GM21526 (cell line): Measurements from ENCODE around the gene AKR1D1.
A peak's percentile ranks its signal among the peaks of the same experiment; 100 is the strongest.
"Not testable (repeated sequence)": the region's sequence is repeated elsewhere in the genome, so short reads cannot be mapped to it uniquely, and the experiment has no call there.

Source experiments
- ATAC-seq: cut with Tn5 transposase; IDR thresholded peaks from one replicate; pipeline ENCODE4 v1.9.1; 2021; ENCODE audit warnings: moderate library complexity; ENCODE audit not compliant: unreplicated experiment, low FRiP score

Gene AKR1D1, protein sequence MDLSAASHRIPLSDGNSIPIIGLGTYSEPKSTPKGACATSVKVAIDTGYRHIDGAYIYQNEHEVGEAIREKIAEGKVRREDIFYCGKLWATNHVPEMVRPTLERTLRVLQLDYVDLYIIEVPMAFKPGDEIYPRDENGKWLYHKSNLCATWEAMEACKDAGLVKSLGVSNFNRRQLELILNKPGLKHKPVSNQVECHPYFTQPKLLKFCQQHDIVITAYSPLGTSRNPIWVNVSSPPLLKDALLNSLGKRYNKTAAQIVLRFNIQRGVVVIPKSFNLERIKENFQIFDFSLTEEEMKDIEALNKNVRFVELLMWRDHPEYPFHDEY

DNA sequence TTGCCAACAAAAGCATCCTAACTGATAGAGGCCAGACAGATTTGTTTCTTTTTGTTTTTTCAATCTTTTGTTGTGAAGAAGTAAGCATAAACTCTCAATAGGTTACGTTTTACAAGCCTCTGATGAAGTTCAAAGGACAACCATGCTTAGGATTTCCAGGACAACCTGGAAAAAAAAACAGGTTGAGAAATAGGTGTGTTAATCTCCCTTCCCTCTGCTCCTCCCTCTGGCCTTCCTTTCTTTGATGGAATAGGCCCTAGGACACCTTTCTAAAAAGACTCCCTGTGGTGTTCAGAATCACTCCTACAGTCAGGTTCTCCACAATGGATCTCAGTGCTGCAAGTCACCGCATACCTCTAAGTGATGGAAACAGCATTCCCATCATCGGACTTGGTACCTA, at the start of gene AKR1D1:
Gene AKR1D1, plus strand, starts transcription at position 264 of the 400 bp plus-strand sequence. Its CDS starts 60 bp downstream, at position 324.
- ATAC-seq = no peak

DNA sequence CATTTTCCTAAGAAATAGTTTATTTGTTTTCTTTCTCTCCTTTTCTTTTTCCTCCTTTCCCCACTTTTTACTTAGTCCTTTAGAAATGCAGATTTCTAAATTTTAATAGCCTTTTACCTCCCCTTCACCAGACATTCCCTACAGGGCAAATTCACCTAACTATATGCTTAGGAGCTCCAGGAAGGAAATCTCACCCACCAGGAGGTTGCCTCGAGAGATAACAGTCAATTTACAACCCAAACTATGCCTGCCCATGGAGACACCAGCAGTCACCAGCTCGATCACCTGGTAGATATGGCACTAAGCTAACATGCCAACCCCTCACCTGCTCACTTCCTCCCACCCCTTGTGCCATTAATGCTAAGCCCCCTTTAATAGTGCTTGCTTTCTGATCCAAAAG, 49.2 kb upstream of the AKR1D1 start:
- ATAC-seq = no peak

DNA sequence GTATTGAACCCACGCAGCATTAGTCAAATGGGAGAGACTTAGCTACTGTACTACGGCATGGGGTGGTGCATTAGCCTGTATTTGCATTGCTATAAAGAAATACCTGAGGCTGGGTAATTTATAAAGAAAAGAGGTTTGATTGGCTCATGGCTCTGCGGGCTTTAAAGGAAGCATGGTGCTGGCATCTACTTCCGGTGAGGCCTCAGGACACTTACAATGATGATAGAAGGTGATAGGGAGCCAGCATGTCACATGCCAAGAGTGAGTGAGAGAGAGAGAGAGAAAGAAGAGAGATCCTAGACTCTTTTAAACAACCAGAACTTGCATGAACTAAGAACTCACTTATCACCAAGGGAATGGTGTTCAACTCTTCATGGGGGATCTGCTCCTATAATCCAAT, 47.1 kb upstream of the AKR1D1 start:
- no peak for ATAC-seq

GRCh38 chr7:138029941-138030340, 46.3 kb upstream of the AKR1D1 start:
- no peak for ATAC-seq

GRCh38 chr7:138030679-138031351, 45.4 kb upstream of the AKR1D1 start:
- no peak for ATAC-seq

GRCh38 chr7:138032186-138032585, 44.1 kb upstream of the AKR1D1 start:
- peak; percentile 51 for ATAC-seq

GRCh38 chr7:138032770-138033169, 43.5 kb upstream of the AKR1D1 start:
- ATAC-seq = no peak

- no peak for ATAC-seq
Observed at GRCh38 chr7:138033241-138033640, 43.0 kb upstream of the AKR1D1 start.

GRCh38 chr7:138036135-138036534, 40.1 kb upstream of the AKR1D1 start:
- ATAC-seq = no peak

GRCh38 chr7:138040063-138040462, 36.2 kb upstream of the AKR1D1 start:
- ATAC-seq = not testable (repeated sequence)

DNA sequence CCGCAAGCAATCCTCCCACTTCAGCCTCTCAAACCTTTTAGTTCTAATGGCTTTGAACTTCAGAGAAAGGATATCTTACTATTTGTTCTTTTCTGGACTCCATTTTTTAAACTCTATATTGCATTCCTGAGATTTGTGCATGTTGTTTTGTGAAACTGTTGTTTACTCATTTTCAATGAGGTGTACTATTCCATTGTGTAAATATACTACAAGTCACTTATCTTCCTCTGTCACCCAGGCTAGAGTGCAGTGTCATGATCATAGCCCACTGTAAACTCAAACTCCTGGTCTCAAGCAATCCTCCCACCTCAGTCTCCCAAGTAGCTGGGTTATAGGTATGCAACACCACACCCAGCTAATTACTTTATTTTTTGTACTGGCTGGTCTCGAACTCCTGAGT, 31.4 kb upstream of the AKR1D1 start:
- ATAC-seq = no peak

GRCh38 chr7:138047907-138048306, 28.4 kb upstream of the AKR1D1 start:
- no peak for ATAC-seq

GRCh38 chr7:138049505-138050116, 26.6 kb upstream of the AKR1D1 start:
- ATAC-seq = no peak

- not testable (repeated sequence) for ATAC-seq
Observed at GRCh38 chr7:138051712-138052247, 24.5 kb upstream of the AKR1D1 start.

DNA sequence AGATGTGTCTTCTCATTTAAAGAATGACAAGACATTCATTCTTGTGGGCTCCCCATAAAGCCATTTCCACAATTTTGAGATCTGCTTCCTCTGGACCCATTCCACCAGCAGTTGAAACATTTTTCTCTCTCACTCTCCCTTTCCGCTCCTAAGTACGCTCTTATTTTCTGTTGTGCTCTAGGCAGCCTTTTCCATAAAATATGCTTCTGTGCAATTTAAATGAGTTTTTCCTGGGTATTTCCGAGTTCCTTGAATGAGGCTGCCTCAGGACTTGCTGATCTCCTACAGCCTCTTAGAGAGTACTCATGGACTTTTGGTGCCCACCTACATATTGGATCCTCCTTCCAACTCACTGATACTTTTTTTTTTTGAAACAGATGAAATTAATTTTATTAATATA, 23.6 kb upstream of the AKR1D1 start:
- ATAC-seq = no peak

DNA sequence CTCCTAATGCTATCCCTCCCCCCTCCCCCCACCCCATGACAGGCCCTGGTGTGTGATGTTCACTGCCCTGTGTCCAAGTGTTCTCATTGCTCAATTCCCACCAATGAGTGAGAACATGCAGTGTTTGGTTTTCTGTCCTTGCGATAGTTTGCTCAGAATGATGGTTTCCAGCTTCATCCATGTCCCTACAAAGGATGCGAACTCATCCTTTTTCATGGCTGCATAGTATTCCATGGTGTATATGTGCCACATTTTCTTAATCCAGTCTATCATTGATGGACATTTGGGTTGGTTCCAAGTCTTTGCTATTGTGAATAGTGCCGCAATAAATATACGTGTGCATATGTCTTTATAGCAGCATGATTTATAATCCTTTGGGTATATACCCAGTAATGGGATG, 20.6 kb upstream of the AKR1D1 start:
- not testable (repeated sequence) for ATAC-seq

DNA sequence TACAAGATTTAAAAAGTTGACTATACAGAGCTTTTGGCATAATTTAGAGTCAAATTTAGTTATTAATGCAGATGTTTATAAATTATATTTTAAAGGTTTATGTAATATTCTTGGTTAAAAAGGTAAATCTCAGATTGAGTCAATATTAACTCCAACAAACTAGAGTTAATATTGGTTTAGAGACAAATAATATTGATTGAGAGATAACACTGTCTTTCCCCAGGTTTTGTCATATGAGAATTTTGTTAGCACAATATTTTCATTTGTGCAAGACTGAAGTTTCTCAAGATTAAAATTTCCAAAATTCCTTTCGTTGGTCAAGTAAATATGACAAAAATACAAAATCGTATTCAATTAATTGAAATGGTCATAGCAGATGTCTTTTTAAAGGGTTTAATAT, 12.9 kb upstream of the AKR1D1 start:
- ATAC-seq = no peak

DNA sequence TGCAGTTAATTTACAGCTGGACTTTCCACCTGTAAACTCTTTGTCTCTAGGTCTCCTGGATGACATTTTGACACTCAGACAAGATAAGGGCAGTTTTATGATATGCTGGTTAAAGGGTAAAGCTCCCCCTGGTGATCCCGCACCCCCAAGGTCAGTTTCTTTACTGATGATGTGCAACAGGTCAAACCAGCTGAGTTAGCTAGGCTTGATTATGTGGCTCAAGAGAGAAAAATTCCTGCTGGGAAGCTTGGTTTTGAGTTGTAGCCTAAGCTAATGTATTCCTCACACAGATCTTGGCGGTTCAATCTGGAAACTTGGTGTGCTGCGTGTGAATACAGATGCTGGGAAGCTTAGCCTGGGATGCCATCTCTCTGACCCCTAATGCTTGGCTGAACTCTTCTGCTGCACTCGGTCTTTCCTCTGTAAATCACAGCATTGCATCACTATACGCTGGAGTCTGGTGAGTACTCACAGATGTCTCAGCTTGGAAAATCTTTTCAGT, 11.4 kb upstream of the AKR1D1 start:
- ATAC-seq = no peak

DNA sequence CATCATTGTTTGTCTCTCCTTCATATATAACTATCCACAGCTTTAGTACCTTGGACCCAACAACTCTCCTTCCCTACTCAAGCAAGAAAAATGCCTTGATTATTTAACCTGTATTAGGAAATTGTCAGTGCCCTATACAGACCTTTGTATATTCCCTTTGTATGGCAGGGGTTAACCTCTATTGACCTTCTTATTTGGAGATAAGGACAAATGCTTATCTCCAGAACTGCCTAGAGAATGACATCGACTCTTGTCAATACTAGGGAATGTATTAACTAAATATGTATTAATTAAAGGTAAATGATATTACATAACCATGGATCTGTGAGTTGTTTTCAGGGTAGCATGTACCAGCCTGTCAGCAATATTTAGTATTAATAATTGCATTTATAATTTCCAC, 10.4 kb upstream of the AKR1D1 start:
- no peak for ATAC-seq

- no peak for ATAC-seq
Observed at GRCh38 chr7:138066954-138067394, 9.3 kb upstream of the AKR1D1 start.

- no peak for ATAC-seq
Observed at GRCh38 chr7:138067774-138068173, 8.5 kb upstream of the AKR1D1 start.
